Fibroblast of upper back skin (primary cell): ENCODE measurements around the gene ZNF652.
"Not testable (repeated sequence)": the region's sequence is repeated elsewhere in the genome, so short reads cannot be mapped to it uniquely, and the experiment has no call there.

ENCODE experiments used
- DNase-seq: peaks from one replicate; pipeline ENCODE4 v3.0.0-alpha.2; 2013

ZNF652 gene

GRCh38 chr17:49384951-49385350 is 22.9 kb upstream of the ZNF652 start:
- DNase-seq = no peak

- no peak for DNase-seq
These were observed 21.0 kb upstream of the ZNF652 start for GRCh38 chr17:49383060-49383459.

- no peak for DNase-seq
These were observed 20.5 kb upstream of the ZNF652 start for GRCh38 chr17:49382556-49382955.

- DNase-seq = no peak
These were observed 19.7 kb upstream of the ZNF652 start for GRCh38 chr17:49381793-49382192.

DNA sequence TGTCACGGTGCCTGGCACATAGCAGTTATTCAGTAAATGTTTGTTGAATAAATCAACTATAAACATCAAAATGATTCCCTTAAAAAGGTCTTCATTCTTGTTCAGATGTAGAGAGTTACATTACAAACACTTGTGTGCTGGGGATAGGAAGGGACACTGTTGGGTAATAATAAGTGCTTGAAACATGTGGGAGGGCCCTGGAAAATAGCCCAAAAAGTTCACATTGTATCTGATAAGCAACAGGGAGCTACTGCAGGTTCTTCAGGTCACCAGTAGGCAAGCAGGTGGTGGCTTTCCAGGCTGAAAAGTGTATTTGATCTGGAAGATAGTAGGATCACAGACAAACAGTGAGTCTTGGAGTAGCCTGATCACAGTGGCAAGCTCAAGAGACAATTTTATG is 19.0 kb upstream of the ZNF652 start:
- DNase-seq = no peak

DNA sequence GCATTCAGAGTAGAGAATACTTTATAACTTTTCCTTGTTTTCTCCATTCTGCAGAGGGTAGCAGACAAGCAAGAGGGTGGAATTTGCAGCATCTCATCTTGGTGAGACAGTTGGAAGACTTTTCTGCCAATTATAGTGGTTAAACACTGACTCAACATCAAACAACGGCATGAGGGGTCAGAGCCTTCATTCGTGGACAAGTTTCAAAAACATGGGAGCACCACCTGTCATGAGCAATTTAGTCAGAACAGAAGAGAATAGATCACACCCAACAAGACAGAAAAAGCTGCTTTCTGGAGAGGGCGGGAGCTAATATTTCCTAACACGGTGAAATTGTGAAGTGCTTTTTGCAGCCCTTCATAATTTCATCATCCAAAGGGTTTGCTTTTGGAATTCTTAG is 17.9 kb upstream of the ZNF652 start:
- DNase-seq = no peak

- no peak for DNase-seq
These were observed 16.3 kb upstream of the ZNF652 start for GRCh38 chr17:49378311-49378710.

GRCh38 chr17:49375544-49375943 is 13.5 kb upstream of the ZNF652 start:
- no peak for DNase-seq

GRCh38 chr17:49373115-49373514 is 11.1 kb upstream of the ZNF652 start:
- no peak for DNase-seq

GRCh38 chr17:49372425-49372824 is 10.4 kb upstream of the ZNF652 start:
- DNase-seq = no peak

GRCh38 chr17:49370971-49371834 is 9.2 kb upstream of the ZNF652 start:
- no peak for DNase-seq

GRCh38 chr17:49369760-49370159 is 7.7 kb upstream of the ZNF652 start:
- DNase-seq = no peak

DNA sequence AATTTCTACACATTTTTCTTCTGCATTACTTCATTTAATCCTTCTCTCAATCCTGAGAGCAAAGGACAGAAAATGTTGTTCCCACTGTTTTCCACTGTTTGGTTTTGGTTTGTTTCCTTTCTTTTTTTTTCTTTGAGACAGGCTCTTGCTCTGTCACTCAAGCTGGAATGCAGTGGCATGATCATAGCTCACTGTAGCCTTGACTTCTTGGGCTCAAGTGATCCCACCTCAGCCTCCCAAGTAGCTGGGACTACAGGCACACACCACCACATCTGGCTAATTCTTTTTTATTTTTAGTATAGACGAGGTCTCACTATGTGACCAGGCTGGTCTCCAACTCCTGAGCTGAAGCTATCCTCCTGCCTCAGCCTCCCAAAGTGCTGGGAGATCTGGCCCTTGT is 7.0 kb upstream of the ZNF652 start:
- no peak for DNase-seq

- DNase-seq = no peak
These were observed 3.6 kb upstream of the ZNF652 start for GRCh38 chr17:49365667-49366066.

- DNase-seq = not testable (repeated sequence)
These were observed 3.1 kb upstream of the ZNF652 start for GRCh38 chr17:49365126-49365525.

DNA sequence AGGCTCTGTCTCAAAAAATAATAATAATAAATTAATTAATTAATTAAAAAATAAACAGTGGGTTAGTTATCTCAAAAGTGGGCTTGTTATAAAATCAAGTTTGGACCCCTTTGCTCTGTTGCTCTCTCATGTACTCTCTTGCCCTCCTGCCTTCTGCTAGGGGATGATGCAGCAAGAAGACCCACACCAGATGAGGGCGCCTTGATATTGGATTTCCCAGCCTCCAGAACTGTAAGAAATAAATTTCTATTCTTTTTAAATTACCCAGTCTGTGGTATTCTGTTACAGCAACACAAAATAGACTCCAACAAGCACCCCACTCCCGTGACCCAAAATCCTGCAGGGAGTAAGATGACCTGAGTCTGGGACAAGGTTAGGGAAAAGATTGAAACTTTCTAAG is 2.1 kb upstream of the ZNF652 start:
- DNase-seq = no peak

DNA sequence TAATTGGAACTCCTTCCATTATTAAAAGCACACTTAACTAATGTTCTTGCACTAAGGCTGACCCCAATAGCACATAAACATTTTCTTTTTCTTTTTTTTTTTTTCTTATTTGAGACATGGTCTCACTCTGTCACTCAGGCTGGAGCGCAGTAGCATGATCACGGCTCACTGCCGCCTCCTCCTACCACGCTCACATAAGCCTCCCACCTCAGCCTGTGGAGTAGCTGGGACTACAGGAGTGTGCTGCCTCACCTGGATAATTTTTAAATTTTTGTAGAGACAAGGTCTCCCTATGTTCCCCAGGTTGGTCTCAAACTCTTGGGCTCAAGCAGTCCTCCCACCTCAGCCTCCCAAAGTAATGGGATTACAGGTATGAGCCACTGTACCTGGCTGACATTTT is 1.2 kb upstream of the ZNF652 start:
- no peak for DNase-seq

- no peak for DNase-seq
These were observed 670 bp upstream of the ZNF652 start for GRCh38 chr17:49362723-49363117.

- DNase-seq = peak; percentile 21
These were observed 735 bp downstream of the ZNF652 start for GRCh38 chr17:49361129-49361901.

DNA sequence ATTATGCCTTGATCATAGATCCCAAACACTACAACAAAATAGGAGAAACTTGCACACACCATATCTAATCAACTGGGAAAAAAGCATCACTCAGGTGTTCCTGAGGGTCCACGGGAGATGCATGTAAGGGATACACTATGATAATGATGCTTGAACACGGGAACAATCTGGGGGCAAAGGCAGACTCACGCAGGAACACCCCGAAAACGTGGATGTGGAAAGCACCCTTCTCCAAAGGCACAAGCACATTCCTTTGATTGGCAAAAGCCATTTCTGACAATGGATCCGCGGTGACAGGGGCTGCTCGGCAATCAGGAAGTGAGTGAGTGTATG is 1.3 kb downstream of the ZNF652 start:
- DNase-seq = peak; percentile 23

DNA sequence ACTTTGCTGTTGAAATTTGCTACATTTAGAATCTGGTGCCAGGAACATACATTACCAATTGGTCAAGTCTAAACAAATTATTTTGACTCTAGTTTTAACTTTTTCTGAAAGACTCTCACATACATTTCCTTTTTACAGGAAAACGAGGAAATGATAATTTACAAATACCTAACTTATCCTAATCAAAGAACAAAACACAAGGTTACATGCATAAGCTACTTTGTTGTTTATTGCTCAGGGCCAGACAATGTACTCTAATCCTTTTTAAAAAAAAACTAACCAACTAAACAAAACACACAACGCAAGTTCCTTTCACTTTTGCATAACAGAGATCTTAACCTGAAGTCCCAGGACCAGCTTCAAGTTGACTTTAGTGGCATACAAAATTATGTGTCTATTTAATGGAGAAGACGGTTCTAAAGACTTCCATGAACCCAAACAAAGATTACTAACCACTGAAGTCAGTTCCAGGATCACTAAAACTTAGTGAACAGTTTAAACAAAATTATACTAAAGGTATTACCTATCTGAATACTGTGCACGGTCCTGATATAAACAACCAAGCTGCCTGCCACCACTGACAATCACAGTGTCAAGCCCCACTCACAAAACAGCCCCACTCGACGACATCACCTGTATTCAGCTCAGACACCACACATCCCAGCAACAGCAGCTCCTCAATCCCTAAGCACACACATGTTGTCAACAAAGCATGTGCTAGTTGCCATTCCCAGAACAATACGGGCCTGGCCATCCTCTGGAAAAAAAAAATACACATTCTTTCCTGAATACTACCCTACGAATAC is 1.9 kb downstream of the ZNF652 start:
- no peak for DNase-seq

DNA sequence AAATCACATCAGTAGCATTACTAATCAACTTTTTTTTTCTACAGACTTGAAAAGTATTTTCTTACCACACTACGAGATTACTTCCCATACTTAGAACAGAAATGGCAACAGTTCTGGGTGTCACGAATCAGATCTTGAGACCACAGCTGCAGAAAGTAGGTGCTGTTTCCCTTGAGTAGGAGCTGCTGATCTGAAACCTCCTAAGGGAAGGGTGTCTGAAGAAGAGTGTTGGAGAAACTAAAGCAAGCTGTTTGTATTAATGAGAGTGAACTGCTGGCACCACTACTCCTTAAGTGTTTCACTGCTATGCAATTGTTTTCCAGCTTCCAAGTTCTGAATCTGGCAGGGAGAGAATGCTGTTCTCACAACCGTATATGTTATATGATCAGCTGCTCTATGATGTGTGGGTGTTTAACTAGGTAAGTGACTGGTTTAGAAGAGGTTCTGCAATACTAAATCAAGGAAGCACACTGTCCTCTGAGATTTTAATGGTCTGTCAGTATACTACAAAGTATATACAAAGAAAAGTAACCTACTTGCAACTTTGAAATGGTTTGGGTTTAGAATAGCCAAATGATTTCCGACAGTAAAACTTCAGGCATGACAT is 3.3 kb downstream of the ZNF652 start:
- no peak for DNase-seq

DNA sequence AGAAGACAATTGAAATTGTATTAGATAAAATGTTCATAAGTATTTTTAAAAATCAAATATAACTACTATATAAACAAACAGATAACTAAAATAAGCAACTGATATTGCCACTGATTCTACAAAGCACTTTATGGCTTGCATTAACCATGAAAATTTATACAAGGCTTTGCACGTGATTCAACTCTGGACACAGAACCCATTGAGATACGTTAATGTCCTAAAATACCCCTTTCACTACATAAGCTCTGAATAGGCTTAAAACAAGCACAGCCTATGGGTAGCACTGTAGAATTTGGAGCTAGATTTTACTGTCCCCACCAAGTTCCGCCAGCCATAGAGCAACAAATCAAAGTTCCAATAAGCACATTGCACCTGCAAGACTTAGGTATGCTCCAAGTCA is 4.5 kb downstream of the ZNF652 start:
- DNase-seq = no peak
